GM19467 (cell line): ENCODE results near the gene DAPL1.
"Not testable (repeated sequence)": the region's sequence is repeated elsewhere in the genome, so short reads cannot be mapped to it uniquely, and the experiment has no call there.

ENCODE experiments used
- ATAC-seq: cut with Tn5 transposase; IDR thresholded peaks from one replicate; pipeline ENCODE4 v1.9.1; 2021; ENCODE audit warnings: mild to moderate bottlenecking, moderate library complexity; ENCODE audit not compliant: unreplicated experiment

The DAPL1 gene

GRCh38 chr2:158817588-158817987 lies 22.5 kb downstream of the DAPL1 start:
- ATAC-seq = no peak

GRCh38 chr2:158818511-158818910 lies 23.4 kb downstream of the DAPL1 start:
- no peak for ATAC-seq

- no peak for ATAC-seq
Measured at GRCh38 chr2:158822193-158822592, 27.1 kb downstream of the DAPL1 start.

DNA sequence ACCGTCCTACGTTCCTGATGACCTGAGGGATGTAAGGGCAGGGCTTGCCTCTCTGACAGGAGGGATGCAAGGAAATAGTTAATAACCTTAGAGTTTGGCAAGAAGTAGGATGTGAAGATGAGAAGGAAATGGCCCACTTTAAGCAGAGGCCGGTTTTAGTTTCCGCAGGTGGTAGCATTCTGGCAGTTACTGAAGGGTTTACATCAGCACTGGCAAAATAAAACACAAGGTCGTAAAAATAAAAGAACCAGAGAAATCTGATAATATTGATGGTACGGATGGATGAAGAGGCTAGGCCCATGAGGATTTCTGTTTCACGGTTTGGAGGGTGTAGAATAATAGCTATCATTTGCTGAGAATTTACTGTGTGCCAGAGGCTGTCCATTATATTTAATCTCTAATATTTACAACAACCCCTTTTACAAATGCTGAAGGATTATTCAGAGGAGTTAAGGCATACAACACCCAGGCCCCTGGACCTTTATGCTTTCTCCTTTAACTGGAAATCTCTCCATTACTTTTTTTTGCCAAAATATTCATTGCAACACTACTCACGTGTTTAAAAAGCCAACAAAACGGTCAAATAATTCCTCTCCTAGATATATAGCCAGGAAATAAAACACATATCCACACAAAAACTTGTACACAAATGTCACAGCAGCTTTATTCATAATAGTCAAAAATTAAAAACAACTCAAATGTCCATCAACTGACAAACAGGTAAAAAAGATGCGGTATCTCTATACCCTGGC lies 28.5 kb downstream of the DAPL1 start:
- ATAC-seq = no peak

- ATAC-seq = no peak
Measured at GRCh38 chr2:158825021-158825420, 29.9 kb downstream of the DAPL1 start.

- ATAC-seq = no peak
Measured at GRCh38 chr2:158826965-158827364, 31.8 kb downstream of the DAPL1 start.

DNA sequence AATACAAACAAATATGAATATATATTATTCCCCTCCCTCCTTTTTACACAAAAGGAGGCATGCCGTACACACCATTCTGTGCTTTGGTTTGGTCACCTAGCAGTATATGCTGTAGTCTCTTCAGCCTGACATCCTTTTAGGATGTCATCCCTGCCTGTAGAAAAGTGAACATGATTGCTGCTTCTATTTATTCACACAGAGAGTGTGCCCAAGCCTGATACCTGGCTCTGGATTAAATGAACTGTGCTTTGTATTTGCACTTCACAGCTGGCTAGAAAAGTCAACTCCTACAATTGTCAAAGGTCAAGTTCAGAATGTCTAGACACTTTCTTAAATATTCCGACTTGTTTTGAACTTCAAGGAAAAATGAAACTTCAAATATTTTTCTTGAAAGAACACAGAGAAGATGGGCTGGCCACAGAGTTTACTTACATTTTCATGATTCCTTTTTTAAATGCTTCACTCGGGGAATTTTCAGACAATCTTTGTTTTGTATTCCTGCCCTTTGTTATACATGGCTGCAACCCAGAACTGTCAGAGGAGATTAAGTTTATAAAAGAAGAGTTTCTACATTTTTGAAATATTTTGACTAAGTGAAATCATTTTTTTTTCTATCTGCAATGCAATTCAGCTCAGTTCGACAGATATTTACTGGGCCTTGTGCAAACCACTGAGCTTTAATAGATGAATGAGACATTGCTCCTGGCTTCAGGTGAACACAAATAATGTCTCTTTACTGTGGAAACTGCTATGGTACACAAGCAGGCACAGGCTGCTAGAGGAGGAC lies 33.5 kb downstream of the DAPL1 start:
- ATAC-seq = no peak

- no peak for ATAC-seq
Measured at GRCh38 chr2:158829167-158829566, 34.0 kb downstream of the DAPL1 start.

DNA sequence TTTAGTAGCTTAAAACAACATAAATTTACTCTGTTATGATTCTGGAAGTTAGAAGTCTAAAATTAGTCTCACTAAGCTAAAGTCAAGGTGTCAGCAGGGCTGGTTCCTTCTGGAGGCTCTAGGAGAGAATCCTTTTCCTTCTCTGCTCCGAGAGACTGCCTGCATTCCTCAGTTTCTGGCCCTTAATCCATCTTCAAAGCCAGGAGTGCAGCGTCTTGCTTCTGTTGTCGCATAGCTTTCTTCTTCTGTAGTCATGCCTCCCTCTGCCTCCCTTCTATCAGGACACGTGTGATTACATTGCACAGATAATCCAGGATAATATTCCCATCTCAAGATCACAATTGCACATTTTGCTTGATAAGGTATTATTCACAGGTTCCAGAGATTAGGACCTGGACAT lies 35.1 kb downstream of the DAPL1 start:
- ATAC-seq = no peak

- no peak for ATAC-seq
Measured at GRCh38 chr2:158835431-158835830, 40.3 kb downstream of the DAPL1 start.

DNA sequence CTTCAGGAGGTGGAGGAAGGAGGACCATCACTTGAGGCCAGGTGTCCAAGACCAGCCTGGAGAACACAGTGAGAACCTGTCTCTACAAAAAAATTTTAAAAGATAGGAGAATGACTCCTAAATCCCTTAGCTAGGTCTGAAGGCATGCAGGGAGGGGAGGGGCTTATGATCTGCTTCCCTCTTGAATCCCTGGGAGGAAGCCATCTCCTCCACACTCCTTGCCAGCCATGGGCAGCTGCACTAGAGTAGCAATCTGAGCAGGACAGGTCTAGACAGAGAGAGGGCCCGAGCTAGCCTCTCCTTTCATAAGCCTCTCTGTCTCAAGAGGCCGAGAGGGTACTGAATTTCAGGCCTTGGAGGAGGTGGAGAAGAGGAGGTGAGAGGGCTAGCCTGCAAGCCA lies 42.5 kb downstream of the DAPL1 start:
- no peak for ATAC-seq

GRCh38 chr2:158841850-158842249 lies 46.7 kb downstream of the DAPL1 start:
- no peak for ATAC-seq

- no peak for ATAC-seq
Measured at GRCh38 chr2:158845444-158845843, 50.3 kb downstream of the DAPL1 start.

- no peak for ATAC-seq
Measured at GRCh38 chr2:158845859-158846258, 50.7 kb downstream of the DAPL1 start.

GRCh38 chr2:158847526-158847925 lies 52.4 kb downstream of the DAPL1 start:
- not testable (repeated sequence) for ATAC-seq

DNA sequence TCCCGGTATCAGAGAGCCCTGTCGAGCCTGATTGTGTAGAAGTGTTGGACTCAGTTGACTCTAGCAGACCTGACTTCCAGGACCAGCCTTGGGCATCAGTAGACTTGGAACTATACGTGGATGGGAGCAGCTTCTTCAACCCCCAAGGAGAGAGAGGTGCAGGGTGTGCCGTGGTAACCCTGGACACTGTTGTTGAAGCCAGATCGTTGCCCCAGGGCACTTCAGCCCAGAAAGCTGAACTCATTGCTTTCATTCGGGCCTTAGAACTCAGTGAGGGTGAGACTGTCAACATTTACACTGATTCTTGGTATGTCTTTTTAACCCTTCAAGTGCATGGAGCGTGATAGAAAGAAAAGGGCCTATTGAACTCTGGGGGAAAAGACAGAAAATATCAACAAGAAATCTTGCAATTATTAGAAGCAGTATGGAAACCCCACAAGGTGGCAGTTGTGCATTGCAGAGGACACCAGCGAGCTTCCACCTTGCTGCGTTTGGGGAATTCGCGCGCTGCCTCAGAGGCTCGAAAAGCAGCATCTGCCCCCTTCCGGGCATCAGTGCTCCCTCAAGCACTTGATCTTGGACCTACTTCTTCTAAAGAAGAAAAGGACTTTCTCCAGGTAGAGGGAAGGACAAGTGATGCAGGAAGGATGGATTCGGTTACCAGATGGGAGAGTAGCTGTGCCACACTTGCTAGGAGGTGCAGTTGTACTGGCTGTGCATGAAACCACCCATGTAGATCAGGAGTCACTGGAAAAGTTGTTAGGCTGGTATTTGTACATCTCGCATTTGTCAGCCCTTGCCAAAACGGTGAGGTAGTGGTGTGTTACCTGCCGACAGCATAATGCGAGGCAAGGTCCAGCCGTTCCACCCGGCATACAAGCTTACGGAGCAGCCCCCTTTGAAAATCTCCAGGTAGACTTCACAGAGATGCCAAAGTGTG lies 53.2 kb downstream of the DAPL1 start:
- ATAC-seq = not testable (repeated sequence)

- not testable (repeated sequence) for ATAC-seq
Measured at GRCh38 chr2:158860179-158860578, 65.1 kb downstream of the DAPL1 start.

DNA sequence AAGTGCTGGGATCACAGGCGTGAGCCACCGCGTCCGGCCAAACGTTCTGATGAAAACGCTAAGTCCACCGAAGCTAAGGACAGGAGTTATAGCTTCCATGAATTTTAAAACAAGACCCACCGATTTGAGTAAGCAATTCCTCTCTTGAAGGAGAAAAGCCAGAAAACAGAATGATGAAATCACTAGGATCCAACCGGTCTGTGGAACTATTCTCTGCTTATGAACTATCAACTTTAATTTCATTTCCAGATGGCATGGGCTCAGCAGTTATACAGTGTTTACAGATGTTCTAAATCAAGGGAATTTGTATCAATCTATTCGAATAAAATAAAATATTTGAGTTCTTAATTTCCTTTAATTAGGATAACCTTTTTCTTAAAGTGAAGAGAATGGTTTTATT lies 66.5 kb downstream of the DAPL1 start:
- not testable (repeated sequence) for ATAC-seq

- ATAC-seq = not testable (repeated sequence)
Measured at GRCh38 chr2:158865469-158865868, 70.4 kb downstream of the DAPL1 start.
